Measurements from ENCODE around the gene NOTCH1. TPM values are rescaled to one million over a fixed set of nuclear protein-coding genes. Genes with fewer than 3 reads are reported as not detected.

The NOTCH1 gene
- total RNA-seq, 1 experiment from 2014 or later, result 28.5 TPM

GRCh38 chr9:136549010-136549980, 3.4 kb upstream of the NOTCH1 start:
- peaks cover 16% of the 10 kb centered on the region; the same call in 1 of the 2 replicates for H3K4me1 ChIP-seq
- H3K9me3 ChIP-seq (replicated peaks), result no peaks in the 10 kb centered on the region
- H3K36me3 ChIP-seq, result no peaks in the 10 kb centered on the region
- peaks cover 64% of the 10 kb centered on the region for H3K27me3 ChIP-seq
- no peak overlapping the region for H3K4me3 ChIP-seq
- no peak overlapping the region for H3K27ac ChIP-seq
- no peak for DNase-seq

DNA sequence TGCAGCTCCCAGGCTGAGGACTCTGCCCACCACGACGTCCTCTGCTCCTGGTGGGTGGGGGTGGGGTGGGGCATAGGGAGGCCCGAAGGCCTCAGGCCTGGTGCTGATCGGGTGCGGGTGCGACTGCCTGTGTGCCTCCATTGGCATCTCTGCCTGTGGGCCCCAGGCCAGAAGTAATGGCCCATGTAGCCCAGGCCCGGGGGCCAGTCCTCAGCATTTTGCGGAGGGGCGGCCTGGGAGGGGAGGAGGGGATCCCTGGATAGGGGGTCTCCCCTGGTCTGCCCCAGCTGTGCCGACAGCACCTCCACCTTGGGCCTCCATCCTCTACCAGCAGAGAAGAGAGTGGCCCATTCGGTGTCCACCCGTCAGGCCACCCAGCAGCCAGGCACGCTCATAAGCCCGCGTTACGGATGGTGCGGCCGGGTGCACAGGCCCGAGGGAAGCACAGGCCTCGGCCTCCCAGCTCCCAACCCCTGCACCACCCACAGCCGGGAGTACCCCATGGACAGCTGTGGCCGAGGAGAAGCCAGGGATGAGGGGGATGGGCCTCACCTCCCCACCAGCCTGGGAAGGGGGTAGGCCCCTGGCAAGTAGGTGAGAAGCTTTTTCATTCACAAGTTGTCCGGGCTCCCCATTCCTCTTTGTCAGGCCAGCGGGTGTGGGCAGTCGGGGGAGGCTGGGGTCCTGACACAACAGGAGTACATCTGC, 1.8 kb upstream of the NOTCH1 start:
- Histone ChIP-seq H3K9me3 (replicated peaks) (no peaks in the 10 kb centered on the region), H3K4me3 (no peak overlapping the region), H3K4me1 (peaks cover 23% of the 10 kb centered on the region; the same call in 1 of the 2 replicates), H3K27me3 (peaks cover 48% of the 10 kb centered on the region), H3K27ac (no peak overlapping the region), H3K36me3 (peaks cover 3% of the 10 kb centered on the region; the same call in 1 of the 2 replicates)
- DNase-seq, result peak; percentile 34 to 42

DNA sequence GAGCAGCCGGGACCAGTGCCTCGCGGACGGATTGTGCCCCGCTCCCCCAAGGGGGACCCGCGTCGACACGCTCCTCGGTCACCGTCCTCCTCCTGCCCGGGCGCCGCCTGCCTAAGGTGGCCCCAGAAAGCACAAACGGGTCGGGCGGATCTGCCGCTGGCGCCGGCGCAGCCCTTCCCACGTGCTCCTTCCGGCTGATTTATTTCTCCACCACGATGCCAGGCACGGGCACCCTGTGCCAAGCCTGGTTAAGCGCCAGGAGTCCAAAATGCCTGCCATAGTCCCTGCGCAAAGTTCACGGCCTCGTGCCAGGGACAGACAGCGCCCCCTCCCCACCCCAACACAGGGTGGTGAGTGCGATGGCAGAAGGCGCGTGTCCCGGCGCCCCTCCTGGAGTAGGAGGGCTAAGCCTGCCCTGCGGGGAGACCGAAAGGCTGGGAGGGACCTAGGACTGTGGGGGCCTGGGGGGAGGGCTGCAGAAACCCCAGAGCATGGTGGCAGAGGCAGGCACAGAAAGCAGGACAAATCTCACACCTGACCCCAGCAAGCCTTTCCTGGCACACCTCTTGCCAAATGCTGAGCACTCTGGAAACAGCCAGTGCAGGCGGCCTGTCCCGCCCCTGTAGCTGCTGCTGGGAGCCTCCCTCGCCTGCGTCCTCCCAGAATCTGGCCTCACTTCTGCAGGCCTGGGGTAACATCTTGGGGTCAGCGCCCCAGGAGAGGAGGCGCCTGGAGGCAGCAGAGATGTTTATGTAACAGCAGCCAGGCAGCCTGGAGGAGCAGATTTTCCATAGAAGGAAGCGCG, 1.1 kb upstream of the NOTCH1 start:
- DNase-seq, result peak in 1 of 2 experiments; percentile 40
- Histone ChIP-seq H3K27me3 (peaks cover 45% of the 10 kb centered on the region), H3K36me3 (peaks cover 4% of the 10 kb centered on the region; the same call in 1 of the 2 replicates), H3K9me3 (replicated peaks) (no peaks in the 10 kb centered on the region), H3K27ac (peak overlapping the region; percentile 30), H3K4me1 (peaks cover 20% of the 10 kb centered on the region; the same call in 1 of the 2 replicates), H3K4me3 (peak overlapping the region; percentile 81)

DNA sequence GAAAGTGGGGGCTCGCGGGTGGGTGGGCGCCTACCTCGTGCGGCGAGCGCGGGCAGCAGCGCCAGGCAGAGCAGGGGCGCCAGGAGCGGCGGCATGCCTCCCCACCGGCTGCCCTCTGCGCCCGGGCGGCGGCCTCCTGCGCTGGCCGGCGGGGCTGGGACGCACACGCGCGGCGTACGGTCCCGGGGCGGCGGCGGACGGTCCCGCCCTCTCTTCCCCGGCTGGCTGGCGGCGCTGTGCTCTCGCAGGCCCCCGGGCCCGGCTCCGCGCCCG, 220 bp downstream of the NOTCH1 start:
- H3K27ac ChIP-seq, result peak overlapping the region; percentile 37; the same call in 1 of the 2 replicates

DNA sequence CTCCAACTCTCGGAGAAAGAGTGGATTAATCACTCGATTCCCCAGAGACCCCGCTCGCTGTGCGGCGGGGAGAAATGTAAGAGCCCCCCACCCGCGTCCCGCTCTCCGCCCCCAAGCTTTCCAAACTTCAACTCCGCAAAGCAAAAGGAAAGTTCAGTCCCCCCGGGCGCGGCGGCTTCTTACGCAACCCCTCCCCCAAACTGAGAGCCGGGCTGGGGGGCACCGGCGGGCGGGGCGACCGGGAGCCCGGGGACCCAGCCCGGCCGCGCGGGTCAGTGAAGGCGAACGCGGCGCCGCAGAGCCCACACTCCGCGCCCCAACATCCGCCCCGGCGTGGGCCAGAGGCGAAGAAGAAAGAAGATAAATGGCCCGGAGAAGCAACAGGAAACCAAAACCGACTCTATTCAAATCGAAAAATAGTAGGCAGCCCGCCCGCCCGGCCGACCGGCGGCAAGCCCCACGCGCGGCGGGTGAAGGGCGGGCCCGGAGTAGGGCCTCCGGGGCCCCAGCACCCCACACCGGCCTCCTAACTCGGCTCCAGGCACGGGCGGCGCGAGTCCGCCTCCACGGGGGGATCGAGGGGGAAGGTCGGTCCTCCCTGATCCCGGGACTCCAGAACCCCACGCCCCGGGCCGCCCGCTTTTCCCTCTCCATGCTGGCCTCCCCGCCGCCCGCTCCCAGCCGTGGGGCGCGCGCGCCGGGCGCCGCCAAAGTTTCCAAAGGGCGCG, 720 bp downstream of the NOTCH1 start:
- Histone ChIP-seq H3K9me3 (replicated peaks) (no peaks in the 10 kb centered on the region), H3K4me3 (peak overlapping the region; percentile 81), H3K27ac (peak overlapping the region; percentile 37), H3K36me3 (peaks cover 4% of the 10 kb centered on the region; the same call in 1 of the 2 replicates), H3K27me3 (peaks cover 33% of the 10 kb centered on the region), H3K4me1 (peaks cover 20% of the 10 kb centered on the region; the same call in 1 of the 2 replicates)
- peak; percentile 38 to 48 for DNase-seq

More for the DNA sequence above, 220 bp downstream of the NOTCH1 start:
- H3K4me3 ChIP-seq, result peak overlapping the region; percentile 81
- peaks cover 38% of the 10 kb centered on the region for H3K27me3 ChIP-seq
- DNase-seq, result no peak
- H3K4me1 ChIP-seq, result peaks cover 20% of the 10 kb centered on the region; the same call in 1 of the 2 replicates
- H3K9me3 ChIP-seq (replicated peaks), result no peaks in the 10 kb centered on the region
- H3K36me3 ChIP-seq, result peaks cover 4% of the 10 kb centered on the region; the same call in 1 of the 2 replicates

- no peaks in the 10 kb centered on the region for H3K9me3 ChIP-seq (replicated peaks)
- H3K27ac ChIP-seq, result peak overlapping the region; percentile 37
- H3K4me3 ChIP-seq, result peak overlapping the region; percentile 81
- peaks cover 4% of the 10 kb centered on the region; the same call in 1 of the 2 replicates for H3K36me3 ChIP-seq
- peaks cover 28% of the 10 kb centered on the region for H3K27me3 ChIP-seq
- peak; percentile 89 to 92 for DNase-seq
- H3K4me1 ChIP-seq, result peaks cover 20% of the 10 kb centered on the region; the same call in 1 of the 2 replicates
Measured at GRCh38 chr9:136544548-136544963, 1.3 kb downstream of the NOTCH1 start.

- peak overlapping the region; percentile 37 for H3K27ac ChIP-seq
- peaks cover 6% of the 10 kb centered on the region; the same call in 1 of the 2 replicates for H3K36me3 ChIP-seq
- peak overlapping the region; percentile 81 for H3K4me3 ChIP-seq
- H3K9me3 ChIP-seq (replicated peaks), result no peaks in the 10 kb centered on the region
- DNase-seq, result peak; percentile 60 to 66
- peaks cover 20% of the 10 kb centered on the region; the same call in 1 of the 2 replicates for H3K4me1 ChIP-seq
- peaks cover 22% of the 10 kb centered on the region for H3K27me3 ChIP-seq
Measured at GRCh38 chr9:136543830-136544547, 1.9 kb downstream of the NOTCH1 start.

DNA sequence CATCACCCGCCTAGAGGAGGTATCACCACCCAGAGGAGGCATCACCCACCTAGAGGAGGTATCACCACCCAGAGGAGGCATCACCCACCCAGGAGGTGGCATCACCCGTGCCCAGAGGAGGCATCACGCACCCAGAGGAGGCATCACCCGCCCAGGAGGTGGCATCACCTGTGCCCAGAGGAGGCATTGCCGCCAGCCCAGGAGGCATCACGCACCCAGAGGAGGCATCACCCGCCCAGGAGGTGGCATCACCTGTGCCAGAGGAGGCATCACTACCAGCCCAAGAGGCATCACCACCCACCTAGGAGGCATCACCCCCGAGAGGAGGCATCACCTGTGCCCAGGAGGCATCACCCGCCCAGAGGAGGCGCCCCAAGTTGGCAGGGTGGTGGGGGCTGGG, 2.6 kb downstream of the NOTCH1 start:
- no peaks in the 10 kb centered on the region for H3K9me3 ChIP-seq (replicated peaks)
- peaks cover 15% of the 10 kb centered on the region for H3K27me3 ChIP-seq
- peaks cover 6% of the 10 kb centered on the region; the same call in 1 of the 2 replicates for H3K36me3 ChIP-seq
- no peak overlapping the region for H3K27ac ChIP-seq
- H3K4me1 ChIP-seq, result peaks cover 20% of the 10 kb centered on the region; the same call in 1 of the 2 replicates
- no peak for DNase-seq
- H3K4me3 ChIP-seq, result no peak overlapping the region

- Histone ChIP-seq H3K27ac (no peak overlapping the region), H3K4me1 (peaks cover 14% of the 10 kb centered on the region; the same call in 1 of the 2 replicates), H3K4me3 (no peak overlapping the region), H3K27me3 (peaks cover 7% of the 10 kb centered on the region), H3K9me3 (replicated peaks) (no peaks in the 10 kb centered on the region), H3K36me3 (peaks cover 6% of the 10 kb centered on the region; the same call in 1 of the 2 replicates)
- DNase-seq, result no peak
Measured at GRCh38 chr9:136542241-136543040, 3.4 kb downstream of the NOTCH1 start.

DNA sequence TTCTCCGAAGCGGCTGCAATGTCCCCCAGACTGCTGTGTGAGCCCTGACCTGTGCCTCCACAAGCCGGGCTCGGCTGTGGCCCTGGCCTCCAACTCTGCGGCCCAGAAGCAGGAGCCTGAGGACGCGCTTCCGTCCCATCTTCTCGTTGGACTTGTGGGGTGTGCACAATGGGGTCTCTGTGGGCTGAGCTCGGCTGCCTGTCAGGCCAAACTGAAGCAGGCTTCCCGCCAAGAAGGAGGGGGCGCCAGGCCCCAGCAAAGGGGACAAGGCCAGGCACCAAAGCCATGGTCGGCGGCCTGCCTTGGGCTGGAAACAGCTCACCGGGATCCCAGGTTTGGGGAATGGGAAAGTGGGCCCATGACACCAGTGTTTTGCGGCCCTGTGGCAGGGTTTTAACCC, 4.1 kb downstream of the NOTCH1 start:
- peaks cover under 1% of the 10 kb centered on the region; the same call in 1 of the 2 replicates for H3K27me3 ChIP-seq
- no peak for DNase-seq
- H3K36me3 ChIP-seq, result peaks cover 6% of the 10 kb centered on the region; the same call in 1 of the 2 replicates
- H3K4me1 ChIP-seq, result peaks cover 9% of the 10 kb centered on the region; the same call in 1 of the 2 replicates
- H3K9me3 ChIP-seq (replicated peaks), result no peaks in the 10 kb centered on the region
- H3K27ac ChIP-seq, result no peak overlapping the region
- no peak overlapping the region for H3K4me3 ChIP-seq

DNA sequence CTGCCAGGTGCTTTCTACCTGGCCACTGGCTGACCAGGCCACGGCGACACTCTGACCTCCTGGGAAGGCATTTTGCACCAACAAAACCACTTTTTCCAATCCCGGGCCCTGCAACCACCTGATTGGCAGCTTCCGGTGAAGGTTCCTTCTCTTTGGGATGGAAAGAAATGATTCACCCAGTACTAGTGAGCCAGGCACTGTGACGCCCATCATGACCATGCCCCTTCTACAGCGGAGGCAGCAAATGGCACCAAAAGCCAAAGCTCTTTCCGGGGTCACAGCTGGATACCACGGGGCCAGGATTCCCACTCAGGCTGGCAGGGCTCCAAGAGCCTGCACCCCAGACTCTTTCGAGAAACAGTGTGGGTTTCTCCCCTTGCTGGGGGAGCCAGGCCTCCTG, 4.7 kb downstream of the NOTCH1 start:
- Histone ChIP-seq H3K4me1 (peaks cover 7% of the 10 kb centered on the region; the same call in 1 of the 2 replicates), H3K36me3 (peaks cover 6% of the 10 kb centered on the region; the same call in 1 of the 2 replicates), H3K27ac (no peak overlapping the region)

More for the DNA sequence above, 4.7 kb downstream of the NOTCH1 start:
- Histone ChIP-seq H3K9me3 (replicated peaks) (no peaks in the 10 kb centered on the region), H3K4me3 (no peak overlapping the region), H3K27me3 (no peaks in the 10 kb centered on the region)
- DNase-seq, result no peak

Measured in SJCRH30 (cell line).